B cell (primary cell): ENCODE measurements around the gene IFNL3.

Source experiments
- CTCF ChIP-seq: fragments of 200-600 bp; IDR thresholded peaks from one replicate; pipeline ENCODE4 v1.8.0; 2022; ENCODE audit warnings: antibody characterized with exemption, mild to moderate bottlenecking
- EZH2 ChIP-seq: IDR thresholded peaks from 2 replicates; pipeline ENCODE4 v1.6.1; 2012; ENCODE audit warnings: borderline replicate concordance, low read depth, mild to moderate bottlenecking, moderate library complexity, low read length; ENCODE audit not compliant: insufficient read depth, poor library complexity, severe bottlenecking

DNA sequence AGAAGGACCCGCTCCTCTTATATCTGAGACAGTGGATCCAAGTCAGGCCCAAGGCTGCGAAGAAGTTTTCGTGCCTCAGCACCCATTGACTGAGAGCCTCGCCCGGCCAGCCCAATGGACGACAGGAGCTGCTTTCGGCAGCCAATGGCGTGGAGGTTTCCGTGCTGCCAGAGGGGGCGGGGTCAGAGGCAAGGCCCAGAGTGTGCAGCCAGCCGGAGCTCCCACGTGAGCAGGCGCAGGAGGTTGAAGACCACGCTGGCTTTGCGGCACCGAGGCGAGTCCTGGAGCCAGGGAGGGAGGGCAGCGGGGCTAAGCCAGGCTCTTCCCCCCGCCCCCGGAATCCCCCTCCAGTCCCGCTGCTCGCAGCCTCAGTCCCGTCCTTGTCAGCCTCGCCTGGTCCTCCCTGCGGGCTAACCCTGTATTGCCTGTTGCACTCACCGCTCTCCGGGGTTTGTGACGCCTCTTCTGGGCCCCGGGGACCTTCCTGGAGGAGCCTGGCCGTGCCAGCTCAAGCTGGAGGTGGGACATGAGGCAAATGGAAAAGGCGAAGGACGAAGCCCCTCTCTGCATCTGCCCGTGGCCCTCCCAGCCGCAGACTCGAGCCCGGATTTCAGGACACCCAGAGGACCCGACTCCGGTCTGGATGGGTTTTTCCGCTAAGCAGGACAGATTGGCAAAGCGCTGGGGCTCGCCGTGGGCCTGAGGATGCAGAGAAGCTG, 2.3 kb upstream of the IFNL3 start:
- no peak for TF ChIP-seq CTCF
- no peak for TF ChIP-seq EZH2
